Activated CD8-positive, alpha-beta memory T cell treated with anti-CD3 and anti-CD28 coated beads, Interleukin-2, amount 50 U/mL, for 4 hours (primary cell): ENCODE data around the gene DOCK7.

Source experiments
- DNase-seq: peaks from one replicate; pipeline ENCODE4 v3.0.0-alpha.2; 2020

DOCK7 gene

GRCh38 chr1:62439652-62440371, 248.4 kb downstream of the DOCK7 start:
- DNase-seq = no peak

GRCh38 chr1:62438163-62438562, 250.0 kb downstream of the DOCK7 start:
- no peak for DNase-seq

- peak; percentile 43 for DNase-seq
Measured at GRCh38 chr1:62437273-62437940, 250.8 kb downstream of the DOCK7 start.

- DNase-seq = peak; percentile 95
Measured at GRCh38 chr1:62436466-62437272, 251.5 kb downstream of the DOCK7 start, which contains the start of gene USP1. USP1 (plus strand) TSS chr1:62437049; CDS start chr1:62439868, 2,819 bp downstream.

GRCh38 chr1:62436039-62436465, 252.1 kb downstream of the DOCK7 start:
- peak; percentile 94 for DNase-seq

GRCh38 chr1:62435231-62436038, 252.8 kb downstream of the DOCK7 start:
- DNase-seq = no peak

GRCh38 chr1:62434618-62435001, 253.6 kb downstream of the DOCK7 start:
- no peak for DNase-seq

- no peak for DNase-seq
Measured at GRCh38 chr1:62433861-62434617, 254.1 kb downstream of the DOCK7 start.

- no peak for DNase-seq
Measured at GRCh38 chr1:62429581-62429980, 258.6 kb downstream of the DOCK7 start.

GRCh38 chr1:62428351-62428750, 259.8 kb downstream of the DOCK7 start:
- no peak for DNase-seq

GRCh38 chr1:62426794-62427193, 261.4 kb downstream of the DOCK7 start:
- no peak for DNase-seq

- no peak for DNase-seq
Measured at GRCh38 chr1:62426237-62426636, 261.9 kb downstream of the DOCK7 start.

- no peak for DNase-seq
Measured at GRCh38 chr1:62425041-62425440, 263.1 kb downstream of the DOCK7 start.

- DNase-seq = no peak
Measured at GRCh38 chr1:62424411-62424810, 263.8 kb downstream of the DOCK7 start.

GRCh38 chr1:62423580-62424242, 264.5 kb downstream of the DOCK7 start:
- DNase-seq = no peak

GRCh38 chr1:62420214-62420613, 268.0 kb downstream of the DOCK7 start:
- no peak for DNase-seq

- no peak for DNase-seq
Measured at GRCh38 chr1:62417351-62417999, 270.7 kb downstream of the DOCK7 start.

- no peak for DNase-seq
Measured at GRCh38 chr1:62415687-62416086, 272.5 kb downstream of the DOCK7 start.

- no peak for DNase-seq
Measured at GRCh38 chr1:62407398-62408009, 280.7 kb downstream of the DOCK7 start.

- DNase-seq = no peak
Measured at GRCh38 chr1:62406576-62406975, 281.6 kb downstream of the DOCK7 start.
